Activated naive CD4-positive, alpha-beta T cell (primary cell): ENCODE data around the gene CCL27.
A peak's percentile ranks its signal among the peaks of the same experiment; 100 is the strongest.
"Not testable (repeated sequence)": the region's sequence is repeated elsewhere in the genome, so short reads cannot be mapped to it uniquely, and the experiment has no call there.

Experiments
- DNase-seq, 4 experiments: peaks; one replicate each; lab custom pipeline; 2025; lab: John Stamatoyannopoulos, UW

The CCL27 gene

GRCh38 chr9:34651321-34651720, 11.1 kb downstream of the CCL27 start:
- DNase-seq, result no peak

- DNase-seq, result no peak
Observed at GRCh38 chr9:34650816-34651215, 11.6 kb downstream of the CCL27 start.

GRCh38 chr9:34648673-34649072, 13.8 kb downstream of the CCL27 start:
- DNase-seq, result no peak

GRCh38 chr9:34647651-34648050, 14.8 kb downstream of the CCL27 start:
- DNase-seq, result no peak

GRCh38 chr9:34647084-34647403, 15.4 kb downstream of the CCL27 start:
- DNase-seq, result no peak

GRCh38 chr9:34646211-34647083, 16.0 kb downstream of the CCL27 start, which contains the start of gene GALT:
TSS of gene GALT (plus strand) at chr9:34646675. CDS start at chr9:34646705, 30 bp downstream.
- DNase-seq, result peak; percentile 81 to 96 (median 94)

- no peak for DNase-seq
Observed at GRCh38 chr9:34644766-34645314, 17.6 kb downstream of the CCL27 start.

- no peak for DNase-seq
Observed at GRCh38 chr9:34642679-34643078, 19.8 kb downstream of the CCL27 start.

GRCh38 chr9:34639322-34639721, 23.1 kb downstream of the CCL27 start:
- not testable (repeated sequence) for DNase-seq

- no peak for DNase-seq
Observed at GRCh38 chr9:34638138-34638445, 24.4 kb downstream of the CCL27 start.

GRCh38 chr9:34637356-34638137, 24.9 kb downstream of the CCL27 start, which contains the start of gene SIGMAR1:
TSS of gene SIGMAR1 (minus strand) at chr9:34637787. CDS start at chr9:34637697, 90 bp downstream.
- peak; percentile 80 to 91 (median 84) for DNase-seq

GRCh38 chr9:34636791-34637355, 25.6 kb downstream of the CCL27 start:
- no peak for DNase-seq

- DNase-seq, result no peak
Observed at GRCh38 chr9:34635556-34635955, 26.9 kb downstream of the CCL27 start.

GRCh38 chr9:34634551-34635248, 27.8 kb downstream of the CCL27 start:
- no peak for DNase-seq

- peak in 3 of 4 experiments; percentile 45 to 69 (median 50) for DNase-seq
Observed at GRCh38 chr9:34633851-34634550, 28.5 kb downstream of the CCL27 start.

GRCh38 chr9:34633166-34633565, 29.3 kb downstream of the CCL27 start:
- no peak for DNase-seq

- DNase-seq, result no peak
Observed at GRCh38 chr9:34630402-34631154, 31.9 kb downstream of the CCL27 start.

GRCh38 chr9:34629491-34629808, 33.0 kb downstream of the CCL27 start:
- no peak for DNase-seq

- DNase-seq, result peak in 1 of 4 experiments; percentile 17
Observed at GRCh38 chr9:34628656-34629490, 33.6 kb downstream of the CCL27 start, which contains the start of gene ARID3C. TSS of gene ARID3C (minus strand) at chr9:34629066. CDS start at chr9:34628014, 1,052 bp downstream.
